NCI-H1105 treated with DMSO at 0.1 percent for 48 hours (cell line): Measurements from ENCODE around the gene TOGARAM1.

ENCODE experiments used
- DNase-seq: peaks from one replicate; lab custom pipeline; 2025; lab: John Stamatoyannopoulos, UW

The TOGARAM1 gene

GRCh38 chr14:44962334-44963043 is 499 bp downstream of the TOGARAM1 start:
- DNase-seq: peak; percentile 72

GRCh38 chr14:44963044-44963528 is 1.1 kb downstream of the TOGARAM1 start:
- DNase-seq: no peak

- peak; percentile 16 for DNase-seq
Measured at GRCh38 chr14:44963775-44964380, 1.9 kb downstream of the TOGARAM1 start.

- no peak for DNase-seq
Measured at GRCh38 chr14:44966601-44967336, 4.8 kb downstream of the TOGARAM1 start.

GRCh38 chr14:44968714-44969113 is 6.7 kb downstream of the TOGARAM1 start:
- DNase-seq: no peak

- DNase-seq: no peak
Measured at GRCh38 chr14:44970907-44971306, 8.9 kb downstream of the TOGARAM1 start.

GRCh38 chr14:44971459-44971858 is 9.5 kb downstream of the TOGARAM1 start:
- DNase-seq: no peak

GRCh38 chr14:44979273-44979672 is 17.3 kb downstream of the TOGARAM1 start:
- no peak for DNase-seq

- DNase-seq: no peak
Measured at GRCh38 chr14:44979740-44980356, 17.9 kb downstream of the TOGARAM1 start.

GRCh38 chr14:44981198-44981597 is 19.2 kb downstream of the TOGARAM1 start:
- peak; percentile 43 for DNase-seq

GRCh38 chr14:44982594-44982993 is 20.6 kb downstream of the TOGARAM1 start:
- DNase-seq: no peak

- DNase-seq: no peak
Measured at GRCh38 chr14:44988694-44989093, 26.7 kb downstream of the TOGARAM1 start.

- DNase-seq: no peak
Measured at GRCh38 chr14:44989497-44990440, 27.8 kb downstream of the TOGARAM1 start.

GRCh38 chr14:44990533-44990932 is 28.5 kb downstream of the TOGARAM1 start:
- DNase-seq: no peak

- no peak for DNase-seq
Measured at GRCh38 chr14:44995196-44995595, 33.2 kb downstream of the TOGARAM1 start.

- DNase-seq: no peak
Measured at GRCh38 chr14:44995770-44996294, 33.8 kb downstream of the TOGARAM1 start.

GRCh38 chr14:45003924-45004323 is 41.9 kb downstream of the TOGARAM1 start:
- no peak for DNase-seq

- no peak for DNase-seq
Measured at GRCh38 chr14:45015133-45015532, 53.1 kb downstream of the TOGARAM1 start.

- no peak for DNase-seq
Measured at GRCh38 chr14:45028107-45028626, 66.2 kb downstream of the TOGARAM1 start.

- no peak for DNase-seq
Measured at GRCh38 chr14:45034730-45035129, 72.7 kb downstream of the TOGARAM1 start.

- DNase-seq: no peak
Measured at GRCh38 chr14:45038256-45038655, 76.3 kb downstream of the TOGARAM1 start.
